ENCODE data around the gene TRIM71. TPM values are rescaled to one million over a fixed set of nuclear protein-coding genes. Genes with fewer than 3 reads are reported as not detected.

The TRIM71 gene
- total and polyA plus RNA-seq, 2 donors: 0.09 TPM

DNA sequence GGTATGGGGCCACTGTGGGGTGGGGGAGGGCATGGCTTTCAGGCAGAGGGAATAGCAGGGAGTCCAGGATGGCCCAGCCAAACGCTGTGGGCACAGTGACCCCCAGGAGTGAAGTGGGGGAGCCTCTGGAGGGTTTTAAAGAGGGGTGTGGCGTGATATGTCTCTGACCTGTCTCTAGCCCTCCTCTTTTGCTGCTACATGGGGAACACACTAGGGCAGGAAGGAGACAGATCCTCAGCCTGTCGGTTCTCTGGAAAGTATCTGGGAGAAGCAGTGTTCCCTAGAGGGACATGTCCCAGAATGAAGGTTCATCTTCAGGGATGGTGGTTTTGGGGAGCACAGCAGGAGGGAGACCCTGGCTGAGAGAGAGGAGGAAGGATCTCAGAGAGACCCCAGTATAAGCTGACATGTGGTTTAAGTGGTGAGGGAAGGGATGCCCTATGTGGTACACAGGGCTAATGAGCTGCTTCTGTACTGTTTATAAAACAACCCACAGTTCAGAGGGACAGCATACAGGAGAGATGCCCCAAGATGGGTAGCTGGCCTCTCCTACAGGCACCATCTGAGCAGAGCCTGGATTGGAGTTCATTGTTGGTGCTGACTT is 37.7 kb downstream of the TRIM71 start:
- Histone ChIP-seq H3K4me3 (ENCODE audit: low read length in 2 of 2) (no peak overlapping the region), H3K9me3 (ENCODE audit: control insufficient read depth in 2 of 2, insufficient read depth in 1 of 2, low read length in 1 of 2) (no peaks in the 10 kb centered on the region), H3K4me1 (ENCODE audit: control insufficient read depth in 2 of 2, insufficient read depth in 2 of 2, low read length in 2 of 2) (no peaks in the 10 kb centered on the region), H3K27ac (ENCODE audit: low read depth in 1 of 2, low read length in 1 of 2) (no peak overlapping the region), H3K36me3 (ENCODE audit: control insufficient read depth in 2 of 2, insufficient read depth in 2 of 2, low read length in 1 of 2) (no peaks in the 10 kb centered on the region), H3K27me3 (ENCODE audit: control insufficient read depth in 2 of 2, insufficient read depth in 1 of 2, low read length in 1 of 2) (no peaks in the 10 kb centered on the region)
- no peak for DNase-seq (ENCODE audit: low read depth in 6 of 9, low spot score in 9 of 9)
- 96% methylated on average over 3 of the region's 3 CpGs for WGBS

- WGBS: 87% methylated on average over 6 of the region's 6 CpGs
- H3K36me3 ChIP-seq (ENCODE audit: control insufficient read depth in 2 of 2, insufficient read depth in 2 of 2, low read length in 1 of 2): no peaks in the 10 kb centered on the region
- no peaks in the 10 kb centered on the region for H3K4me1 ChIP-seq (ENCODE audit: control insufficient read depth in 2 of 2, insufficient read depth in 2 of 2, low read length in 2 of 2)
- no peaks in the 10 kb centered on the region for H3K9me3 ChIP-seq (ENCODE audit: control insufficient read depth in 2 of 2, insufficient read depth in 1 of 2, low read length in 1 of 2)
- DNase-seq (ENCODE audit: low read depth in 6 of 9, low spot score in 9 of 9): no peak
- no peak overlapping the region for H3K27ac ChIP-seq (ENCODE audit: low read depth in 1 of 2, low read length in 1 of 2)
- H3K27me3 ChIP-seq (ENCODE audit: control insufficient read depth in 2 of 2, insufficient read depth in 1 of 2, low read length in 1 of 2): no peaks in the 10 kb centered on the region
- no peak overlapping the region for H3K4me3 ChIP-seq (ENCODE audit: low read length in 2 of 2)
Measured at GRCh38 chr3:32856355-32856889, 38.6 kb downstream of the TRIM71 start.

DNA sequence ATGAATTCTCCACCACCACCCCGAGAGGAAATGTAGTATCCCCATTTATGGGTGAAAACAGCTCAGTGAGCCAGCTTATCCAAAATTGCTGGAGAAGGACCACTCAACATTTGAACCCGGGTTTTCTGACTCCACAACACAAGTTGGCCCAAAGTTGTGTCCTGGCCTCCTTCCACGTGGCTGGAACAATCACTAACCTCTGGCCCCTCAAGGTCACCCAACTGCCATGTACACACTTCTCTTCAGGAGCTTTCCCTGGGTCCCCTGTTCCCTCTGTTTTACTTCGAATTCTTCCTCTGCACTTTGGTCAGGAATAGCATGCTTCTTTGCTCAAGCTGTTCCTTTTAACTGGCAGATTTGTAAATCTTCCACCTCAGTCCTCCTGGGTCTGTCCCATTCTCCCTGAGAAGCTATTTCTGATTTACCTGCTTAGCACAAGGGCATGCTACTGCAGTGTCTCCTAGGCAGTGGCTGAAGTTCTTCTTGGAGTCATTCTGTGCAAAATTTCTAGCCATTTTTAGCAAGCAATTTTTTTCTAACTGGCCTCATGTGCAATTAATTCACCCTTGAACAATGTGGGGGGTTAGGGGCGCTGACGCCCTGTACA is 39.2 kb downstream of the TRIM71 start:
- no peaks in the 10 kb centered on the region for H3K27me3 ChIP-seq (ENCODE audit: control insufficient read depth in 2 of 2, insufficient read depth in 1 of 2, low read length in 1 of 2)
- DNase-seq (ENCODE audit: low read depth in 6 of 9, low spot score in 9 of 9): no peak
- H3K36me3 ChIP-seq (ENCODE audit: control insufficient read depth in 2 of 2, insufficient read depth in 2 of 2, low read length in 1 of 2): no peaks in the 10 kb centered on the region
- no peak overlapping the region for H3K27ac ChIP-seq (ENCODE audit: low read depth in 1 of 2, low read length in 1 of 2)
- H3K9me3 ChIP-seq (ENCODE audit: control insufficient read depth in 2 of 2, insufficient read depth in 1 of 2, low read length in 1 of 2): no peaks in the 10 kb centered on the region
- H3K4me1 ChIP-seq (ENCODE audit: control insufficient read depth in 2 of 2, insufficient read depth in 2 of 2, low read length in 2 of 2): no peaks in the 10 kb centered on the region
- WGBS: 95% methylated on average over 6 of the region's 6 CpGs
- H3K4me3 ChIP-seq (ENCODE audit: low read length in 2 of 2): no peak overlapping the region

- no peaks in the 10 kb centered on the region for H3K9me3 ChIP-seq (ENCODE audit: control insufficient read depth in 2 of 2, insufficient read depth in 1 of 2, low read length in 1 of 2)
- H3K27me3 ChIP-seq (ENCODE audit: control insufficient read depth in 2 of 2, insufficient read depth in 1 of 2, low read length in 1 of 2): no peaks in the 10 kb centered on the region
- 91% methylated on average over 6 of the region's 6 CpGs for WGBS
- H3K4me3 ChIP-seq (ENCODE audit: low read length in 2 of 2): no peak overlapping the region
- H3K36me3 ChIP-seq (ENCODE audit: control insufficient read depth in 2 of 2, insufficient read depth in 2 of 2, low read length in 1 of 2): no peaks in the 10 kb centered on the region
- no peak overlapping the region for H3K27ac ChIP-seq (ENCODE audit: low read depth in 1 of 2, low read length in 1 of 2)
- no peak for DNase-seq (ENCODE audit: low read depth in 6 of 9, low spot score in 9 of 9)
- no peaks in the 10 kb centered on the region for H3K4me1 ChIP-seq (ENCODE audit: control insufficient read depth in 2 of 2, insufficient read depth in 2 of 2, low read length in 2 of 2)
Measured at GRCh38 chr3:32857921-32858320, 40.1 kb downstream of the TRIM71 start.

- Histone ChIP-seq H3K27ac (ENCODE audit: low read depth in 1 of 2, low read length in 1 of 2) (no peak overlapping the region), H3K27me3 (ENCODE audit: control insufficient read depth in 2 of 2, insufficient read depth in 1 of 2, low read length in 1 of 2) (no peaks in the 10 kb centered on the region), H3K4me1 (ENCODE audit: control insufficient read depth in 2 of 2, insufficient read depth in 2 of 2, low read length in 2 of 2) (no peaks in the 10 kb centered on the region), H3K36me3 (ENCODE audit: control insufficient read depth in 2 of 2, insufficient read depth in 2 of 2, low read length in 1 of 2) (no peaks in the 10 kb centered on the region), H3K4me3 (ENCODE audit: low read length in 2 of 2) (no peak overlapping the region), H3K9me3 (ENCODE audit: control insufficient read depth in 2 of 2, insufficient read depth in 1 of 2, low read length in 1 of 2) (no peaks in the 10 kb centered on the region)
- DNase-seq (ENCODE audit: low read depth in 6 of 9, low spot score in 9 of 9): no peak
- over 99% methylated on average over 4 of the region's 4 CpGs for WGBS
Measured at GRCh38 chr3:32859604-32860237, 41.9 kb downstream of the TRIM71 start.

- Histone ChIP-seq H3K36me3 (ENCODE audit: control insufficient read depth in 2 of 2, insufficient read depth in 2 of 2, low read length in 1 of 2) (no peaks in the 10 kb centered on the region), H3K27me3 (ENCODE audit: control insufficient read depth in 2 of 2, insufficient read depth in 1 of 2, low read length in 1 of 2) (no peaks in the 10 kb centered on the region), H3K27ac (ENCODE audit: low read depth in 1 of 2, low read length in 1 of 2) (no peak overlapping the region), H3K4me3 (ENCODE audit: low read length in 2 of 2) (no peak overlapping the region), H3K4me1 (ENCODE audit: control insufficient read depth in 2 of 2, insufficient read depth in 2 of 2, low read length in 2 of 2) (no peaks in the 10 kb centered on the region), H3K9me3 (ENCODE audit: control insufficient read depth in 2 of 2, insufficient read depth in 1 of 2, low read length in 1 of 2) (no peaks in the 10 kb centered on the region)
- WGBS: 97% methylated on average over 4 of the region's 4 CpGs
- no peak for DNase-seq (ENCODE audit: low read depth in 6 of 9, low spot score in 9 of 9)
Measured at GRCh38 chr3:32860499-32860898, 42.7 kb downstream of the TRIM71 start.

DNA sequence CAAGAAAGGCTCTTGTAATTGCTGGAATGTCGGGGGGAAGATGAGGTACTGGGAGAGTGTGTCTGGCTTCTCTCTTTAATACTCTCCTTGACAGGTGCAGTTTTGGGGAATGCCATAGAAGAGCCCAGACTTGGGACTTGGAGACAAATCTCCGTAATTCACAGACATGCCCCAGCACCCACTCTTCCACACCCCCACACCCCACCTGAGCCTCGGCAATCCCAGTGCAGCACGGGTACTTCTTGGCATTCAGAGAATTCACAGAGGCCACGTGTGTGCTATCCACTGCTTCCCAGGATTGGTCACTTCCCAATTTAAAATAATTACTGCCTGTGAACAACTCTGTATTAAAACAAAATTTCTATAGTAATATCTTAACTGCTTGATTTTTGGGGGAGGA is 43.9 kb downstream of the TRIM71 start:
- 92% methylated on average over 5 of the region's 5 CpGs for WGBS
- H3K9me3 ChIP-seq (ENCODE audit: control insufficient read depth in 2 of 2, insufficient read depth in 1 of 2, low read length in 1 of 2): no peaks in the 10 kb centered on the region
- H3K27ac ChIP-seq (ENCODE audit: low read depth in 1 of 2, low read length in 1 of 2): no peak overlapping the region
- no peak overlapping the region for H3K4me3 ChIP-seq (ENCODE audit: low read length in 2 of 2)
- H3K27me3 ChIP-seq (ENCODE audit: control insufficient read depth in 2 of 2, insufficient read depth in 1 of 2, low read length in 1 of 2): no peaks in the 10 kb centered on the region
- DNase-seq (ENCODE audit: low read depth in 6 of 9, low spot score in 9 of 9): no peak
- no peaks in the 10 kb centered on the region for H3K4me1 ChIP-seq (ENCODE audit: control insufficient read depth in 2 of 2, insufficient read depth in 2 of 2, low read length in 2 of 2)
- H3K36me3 ChIP-seq (ENCODE audit: control insufficient read depth in 2 of 2, insufficient read depth in 2 of 2, low read length in 1 of 2): no peaks in the 10 kb centered on the region

- no peaks in the 10 kb centered on the region for H3K27me3 ChIP-seq (ENCODE audit: control insufficient read depth in 2 of 2, insufficient read depth in 1 of 2, low read length in 1 of 2)
- H3K27ac ChIP-seq (ENCODE audit: low read depth in 1 of 2, low read length in 1 of 2): no peak overlapping the region
- 94% methylated on average over 11 of the region's 11 CpGs for WGBS
- DNase-seq (ENCODE audit: low read depth in 6 of 9, low spot score in 9 of 9): no peak
- no peaks in the 10 kb centered on the region for H3K4me1 ChIP-seq (ENCODE audit: control insufficient read depth in 2 of 2, insufficient read depth in 2 of 2, low read length in 2 of 2)
- H3K9me3 ChIP-seq (ENCODE audit: control insufficient read depth in 2 of 2, insufficient read depth in 1 of 2, low read length in 1 of 2): no peaks in the 10 kb centered on the region
- no peaks in the 10 kb centered on the region for H3K36me3 ChIP-seq (ENCODE audit: control insufficient read depth in 2 of 2, insufficient read depth in 2 of 2, low read length in 1 of 2)
- no peak overlapping the region for H3K4me3 ChIP-seq (ENCODE audit: low read length in 2 of 2)
Measured at GRCh38 chr3:32862247-32862935, 44.6 kb downstream of the TRIM71 start.

GRCh38 chr3:32862936-32863487 is 45.2 kb downstream of the TRIM71 start:
- no peak for DNase-seq (ENCODE audit: low read depth in 6 of 9, low spot score in 9 of 9)
- Histone ChIP-seq H3K27ac (ENCODE audit: low read depth in 1 of 2, low read length in 1 of 2) (no peak overlapping the region), H3K36me3 (ENCODE audit: control insufficient read depth in 2 of 2, insufficient read depth in 2 of 2, low read length in 1 of 2) (no peaks in the 10 kb centered on the region), H3K27me3 (ENCODE audit: control insufficient read depth in 2 of 2, insufficient read depth in 1 of 2, low read length in 1 of 2) (no peaks in the 10 kb centered on the region), H3K9me3 (ENCODE audit: control insufficient read depth in 2 of 2, insufficient read depth in 1 of 2, low read length in 1 of 2) (no peaks in the 10 kb centered on the region), H3K4me1 (ENCODE audit: control insufficient read depth in 2 of 2, insufficient read depth in 2 of 2, low read length in 2 of 2) (no peaks in the 10 kb centered on the region), H3K4me3 (ENCODE audit: low read length in 2 of 2) (no peak overlapping the region)
- WGBS: 98% methylated on average over 5 of the region's 5 CpGs

Data from thymus (tissue), 11 donors.